WTC11 (cell line): ENCODE measurements around the gene FAM174B. TPM values are rescaled to one million over a fixed set of nuclear protein-coding genes. Genes with fewer than 3 reads are reported as not detected.

Experiments
- ATAC-seq: fragments of 200-7000 bp; cut with Tn5 transposase; 2 replicates; pipeline ENCODE4 v1.10.0; 2021; ENCODE audit warnings: mild to moderate bottlenecking, moderate library complexity
- CTCF ChIA-PET: fragments of 300-600 bp; sonication (Branson Sonifier 250); formaldehyde crosslinking; loops from one replicate; lab custom pipeline; 2021; ENCODE audit warnings: antibody characterized with exemption; lab: Charles Lee
- POLR2A ChIA-PET: fragments of 350-600 bp; sonication (Branson Sonifier 250); formaldehyde crosslinking; loops from one replicate; lab custom pipeline; 2021; ENCODE audit warnings: antibody characterized with exemption; lab: Charles Lee
- DNase-seq: peaks from one replicate; pipeline ENCODE4 v3.0.0; 2021; ENCODE audit warnings: low spot score
- H3K27ac Mint-ChIP-seq: 2 replicates; pipeline ENCODE4 v1.8.0; 2021; ENCODE audit warnings: mixed read lengths
- H3K27me3 Mint-ChIP-seq: 2 replicates; pipeline ENCODE4 v1.8.0; 2021; ENCODE audit warnings: low read depth, mild to moderate bottlenecking, moderate library complexity, mixed read lengths
- H3K36me3 Mint-ChIP-seq: 2 replicates; pipeline ENCODE4 v1.8.0; 2021; ENCODE audit warnings: mixed read lengths
- H3K4me1 Mint-ChIP-seq: 2 replicates; pipeline ENCODE4 v1.8.0; 2022; ENCODE audit warnings: mixed read lengths
- H3K4me3 Mint-ChIP-seq: 2 replicates; pipeline ENCODE4 v1.8.0; 2021; ENCODE audit warnings: mild to moderate bottlenecking, moderate library complexity, mixed read lengths
- H3K9me3 Mint-ChIP-seq: 2 replicates; pipeline ENCODE4 v1.8.0; 2021; ENCODE audit warnings: mixed read lengths
- ATF1 ChIP-seq: sonication (generic); formaldehyde crosslinking; IDR thresholded peaks from 2 replicates; pipeline ENCODE4 v1.8.1; 2023; ENCODE audit warnings: mild to moderate bottlenecking, moderate library complexity, missing genetic modification reagents
- CBFB ChIP-seq: sonication (generic); formaldehyde crosslinking; IDR thresholded peaks from 2 replicates; pipeline ENCODE4 v1.8.1; 2022; ENCODE audit warnings: mild to moderate bottlenecking, low read depth, missing genetic modification reagents
- E2F1 ChIP-seq: sonication (generic); formaldehyde crosslinking; IDR thresholded peaks from 2 replicates; pipeline ENCODE4 v1.8.0; 2022; ENCODE audit warnings: mild to moderate bottlenecking, missing genetic modification reagents
- ETV6 ChIP-seq: sonication (generic); formaldehyde crosslinking; IDR thresholded peaks from 2 replicates; pipeline ENCODE4 v1.8.1; 2022; ENCODE audit warnings: mild to moderate bottlenecking, missing genetic modification reagents
- FOXJ3 ChIP-seq: sonication (generic); formaldehyde crosslinking; IDR thresholded peaks from 2 replicates; pipeline ENCODE4 v1.9.0; 2021; ENCODE audit warnings: missing genetic modification reagents, mild to moderate bottlenecking, borderline replicate concordance
- FOXK1 ChIP-seq: sonication (generic); formaldehyde crosslinking; IDR thresholded peaks from 2 replicates; pipeline ENCODE4 v1.8.0; 2022; ENCODE audit warnings: mild to moderate bottlenecking, moderate library complexity, missing genetic modification reagents
- GABPB1 ChIP-seq: sonication (generic); formaldehyde crosslinking; IDR thresholded peaks from 2 replicates; pipeline ENCODE4 v1.8.1; 2023; ENCODE audit warnings: mild to moderate bottlenecking, missing genetic modification reagents
- HMGA2 ChIP-seq: fragments of 250-450 bp; sonication (Bioruptor Pico); IDR thresholded peaks from 2 replicates; pipeline ENCODE4 v1.4.0; 2021; ENCODE audit warnings: mild to moderate bottlenecking, moderate library complexity
- JUN ChIP-seq: sonication (generic); formaldehyde crosslinking; IDR thresholded peaks from 2 replicates; pipeline ENCODE4 v1.8.0; 2023; ENCODE audit warnings: mild to moderate bottlenecking, missing genetic modification reagents
- MAX ChIP-seq: sonication (generic); formaldehyde crosslinking; IDR thresholded peaks from 2 replicates; pipeline ENCODE4 v1.8.0; 2022; ENCODE audit warnings: mild to moderate bottlenecking, missing genetic modification reagents
- OVOL2 ChIP-seq: fragments of 250-450 bp; sonication (Bioruptor Pico); IDR thresholded peaks from 2 replicates; pipeline ENCODE4 v1.9.0; 2021; ENCODE audit warnings: mild to moderate bottlenecking, borderline replicate concordance
- RELA ChIP-seq: sonication (generic); formaldehyde crosslinking; IDR thresholded peaks from 2 replicates; pipeline ENCODE4 v1.8.1; 2022; ENCODE audit warnings: missing genetic modification reagents, mild to moderate bottlenecking, borderline replicate concordance
- SMAD3 ChIP-seq: sonication (generic); formaldehyde crosslinking; IDR thresholded peaks from 2 replicates; pipeline ENCODE4 v1.8.0; 2022; ENCODE audit warnings: missing genetic modification reagents, mild to moderate bottlenecking, borderline replicate concordance
- TCF7 ChIP-seq: sonication (generic); formaldehyde crosslinking; IDR thresholded peaks from 2 replicates; pipeline ENCODE4 v1.8.0; 2022; ENCODE audit warnings: mild to moderate bottlenecking, low read depth, missing genetic modification reagents, moderate library complexity
- ZNF219 ChIP-seq: sonication (generic); formaldehyde crosslinking; IDR thresholded peaks from 2 replicates; pipeline ENCODE4 v1.8.0; 2023; ENCODE audit warnings: missing genetic modification reagents, mild to moderate bottlenecking, borderline replicate concordance
- ZNF396 ChIP-seq: fragments of 250-450 bp; sonication (Bioruptor Pico); IDR thresholded peaks from 2 replicates; pipeline ENCODE4 v1.8.0; 2021; ENCODE audit warnings: mild to moderate bottlenecking, moderate library complexity, borderline replicate concordance
- ZNF416 ChIP-seq: fragments of 250-450 bp; sonication (Bioruptor Pico); IDR thresholded peaks from 2 replicates; pipeline ENCODE4 v1.9.0; 2021; ENCODE audit warnings: mild to moderate bottlenecking, inconsistent platforms
- ZNF423 ChIP-seq: fragments of 250-450 bp; sonication (Bioruptor Pico); IDR thresholded peaks from 2 replicates; pipeline ENCODE4 v2.1.2; 2022; ENCODE audit warnings: mild to moderate bottlenecking, moderate library complexity
- ZSCAN18 ChIP-seq: fragments of 250-450 bp; sonication (Bioruptor Pico); IDR thresholded peaks from 2 replicates; pipeline ENCODE4 v2.1.2; 2022; ENCODE audit warnings: mild to moderate bottlenecking, moderate library complexity
- total RNA-seq: library from RNA; stranded (reverse); gene quantifications from 3 replicates; pipeline ENCODE4 v1.2.3, GENCODE V29; 2021
- TF ChIP-seq, protein P1 (sequence below): sonication (generic); formaldehyde crosslinking; IDR thresholded peaks from 2 replicates; pipeline ENCODE4 v1.8.1; 2022; ENCODE audit warnings: low read depth, mild to moderate bottlenecking, moderate library complexity, missing genetic modification reagents, borderline replicate concordance
- TF ChIP-seq, protein P2 (sequence below): sonication (generic); formaldehyde crosslinking; IDR thresholded peaks from 2 replicates; pipeline ENCODE4 v1.8.0; 2023; ENCODE audit warnings: missing genetic modification reagents
- TF ChIP-seq, protein P3 (sequence below): sonication (generic); formaldehyde crosslinking; IDR thresholded peaks from 2 replicates; pipeline ENCODE4 v1.8.1; 2023; ENCODE audit warnings: mild to moderate bottlenecking, missing genetic modification reagents
- TF ChIP-seq, protein P4 (sequence below): sonication (generic); formaldehyde crosslinking; IDR thresholded peaks from 2 replicates; pipeline ENCODE4 v1.8.0; 2022; ENCODE audit warnings: mild to moderate bottlenecking, missing genetic modification reagents
- TF ChIP-seq, protein P5 (sequence below): sonication (generic); formaldehyde crosslinking; IDR thresholded peaks from 2 replicates; pipeline ENCODE4 v1.8.0; 2023; ENCODE audit warnings: missing genetic modification reagents, mild to moderate bottlenecking, borderline replicate concordance

The FAM174B gene
- total RNA-seq, 1 experiment from 2014 or later: 22.1 TPM

- DNase-seq (no peak), ATAC-seq (no peak)
- H3K27ac Mint-ChIP-seq: no peak overlapping the region
- H3K9me3 Mint-ChIP-seq: peaks cover 29% of the 10 kb centered on the region
- peaks cover 7% of the 10 kb centered on the region; the same call in 1 of the 2 replicates for H3K27me3 Mint-ChIP-seq
- H3K36me3 Mint-ChIP-seq: peaks cover 11% of the 10 kb centered on the region
- peaks cover 4% of the 10 kb centered on the region; the same call in 1 of the 2 replicates for H3K4me1 Mint-ChIP-seq
- CTCF ChIA-PET: interaction anchor here (1.0 to 1.5 kb wide), 3 partner anchors 11 to 113 kb away, joined by 3 to 4 read pairs (median 3); no protein-coding TSS in a partner anchor
- POLR2A ChIA-PET: no interaction called here
- TF ChIP-seq, protein P1, sequence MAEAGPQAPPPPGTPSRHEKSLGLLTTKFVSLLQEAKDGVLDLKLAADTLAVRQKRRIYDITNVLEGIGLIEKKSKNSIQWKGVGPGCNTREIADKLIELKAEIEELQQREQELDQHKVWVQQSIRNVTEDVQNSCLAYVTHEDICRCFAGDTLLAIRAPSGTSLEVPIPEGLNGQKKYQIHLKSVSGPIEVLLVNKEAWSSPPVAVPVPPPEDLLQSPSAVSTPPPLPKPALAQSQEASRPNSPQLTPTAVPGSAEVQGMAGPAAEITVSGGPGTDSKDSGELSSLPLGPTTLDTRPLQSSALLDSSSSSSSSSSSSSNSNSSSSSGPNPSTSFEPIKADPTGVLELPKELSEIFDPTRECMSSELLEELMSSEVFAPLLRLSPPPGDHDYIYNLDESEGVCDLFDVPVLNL: no peak
- TF ChIP-seq OVOL2 (CRISPR knock-in tag) (no peak), ZNF416 (CRISPR knock-in tag) (no peak), TCF7 (CRISPR knock-in tag) (no peak), ZSCAN18 (no peak), FOXJ3 (CRISPR knock-in tag) (no peak), E2F1 (CRISPR knock-in tag) (no peak), ETV6 (CRISPR knock-in tag) (no peak), ZNF423 (CRISPR knock-in tag) (no peak), SMAD3 (CRISPR knock-in tag) (no peak), RELA (CRISPR knock-in tag) (no peak), ZNF219 (no peak), ZNF396 (CRISPR knock-in tag) (no peak), MAX (CRISPR knock-in tag) (no peak), ATF1 (CRISPR knock-in tag) (no peak), CBFB (CRISPR knock-in tag) (no peak), GABPB1 (CRISPR knock-in tag) (no peak)
- TF ChIP-seq, protein P2, sequence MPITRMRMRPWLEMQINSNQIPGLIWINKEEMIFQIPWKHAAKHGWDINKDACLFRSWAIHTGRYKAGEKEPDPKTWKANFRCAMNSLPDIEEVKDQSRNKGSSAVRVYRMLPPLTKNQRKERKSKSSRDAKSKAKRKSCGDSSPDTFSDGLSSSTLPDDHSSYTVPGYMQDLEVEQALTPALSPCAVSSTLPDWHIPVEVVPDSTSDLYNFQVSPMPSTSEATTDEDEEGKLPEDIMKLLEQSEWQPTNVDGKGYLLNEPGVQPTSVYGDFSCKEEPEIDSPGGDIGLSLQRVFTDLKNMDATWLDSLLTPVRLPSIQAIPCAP (CRISPR knock-in tag): no peak
- TF ChIP-seq, protein P3, sequence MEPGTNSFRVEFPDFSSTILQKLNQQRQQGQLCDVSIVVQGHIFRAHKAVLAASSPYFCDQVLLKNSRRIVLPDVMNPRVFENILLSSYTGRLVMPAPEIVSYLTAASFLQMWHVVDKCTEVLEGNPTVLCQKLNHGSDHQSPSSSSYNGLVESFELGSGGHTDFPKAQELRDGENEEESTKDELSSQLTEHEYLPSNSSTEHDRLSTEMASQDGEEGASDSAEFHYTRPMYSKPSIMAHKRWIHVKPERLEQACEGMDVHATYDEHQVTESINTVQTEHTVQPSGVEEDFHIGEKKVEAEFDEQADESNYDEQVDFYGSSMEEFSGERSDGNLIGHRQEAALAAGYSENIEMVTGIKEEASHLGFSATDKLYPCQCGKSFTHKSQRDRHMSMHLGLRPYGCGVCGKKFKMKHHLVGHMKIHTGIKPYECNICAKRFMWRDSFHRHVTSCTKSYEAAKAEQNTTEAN (CRISPR knock-in tag): no peak
- no peak overlapping the region for H3K4me3 Mint-ChIP-seq
These were observed 53.8 kb downstream of the FAM174B start for GRCh38 chr15:92601592-92602266.

DNA sequence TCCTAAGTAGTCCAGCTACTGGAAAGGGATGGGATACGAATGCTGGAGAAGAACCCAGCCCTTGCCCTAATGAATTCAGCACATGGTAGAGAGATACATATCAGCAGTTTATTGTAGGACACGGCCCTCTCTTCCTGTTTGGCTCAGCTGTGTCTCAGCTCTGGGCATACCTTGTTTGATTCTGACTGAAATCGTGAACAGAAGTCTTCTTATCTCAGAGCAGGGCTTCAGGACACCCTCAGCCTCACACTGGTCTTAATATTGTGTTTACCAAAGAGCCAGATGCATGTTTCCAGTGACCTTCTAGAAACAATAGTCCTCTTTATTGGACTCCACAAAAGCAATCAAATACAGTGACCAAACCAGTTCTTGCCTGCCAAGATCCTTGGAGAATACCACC is 54.7 kb downstream of the FAM174B start:
- ChIA-PET POLR2A (no interaction called here), CTCF (no interaction called here)
- H3K36me3 Mint-ChIP-seq: peaks cover 7% of the 10 kb centered on the region
- H3K27me3 Mint-ChIP-seq: peaks cover 7% of the 10 kb centered on the region; the same call in 1 of the 2 replicates
- H3K4me3 Mint-ChIP-seq: no peak overlapping the region
- H3K9me3 Mint-ChIP-seq: peaks cover 21% of the 10 kb centered on the region
- H3K4me1 Mint-ChIP-seq: peaks cover 4% of the 10 kb centered on the region; the same call in 1 of the 2 replicates
- ATAC-seq: no peak
- DNase-seq: no peak
- H3K27ac Mint-ChIP-seq: no peak overlapping the region
- TF ChIP-seq, protein P4, sequence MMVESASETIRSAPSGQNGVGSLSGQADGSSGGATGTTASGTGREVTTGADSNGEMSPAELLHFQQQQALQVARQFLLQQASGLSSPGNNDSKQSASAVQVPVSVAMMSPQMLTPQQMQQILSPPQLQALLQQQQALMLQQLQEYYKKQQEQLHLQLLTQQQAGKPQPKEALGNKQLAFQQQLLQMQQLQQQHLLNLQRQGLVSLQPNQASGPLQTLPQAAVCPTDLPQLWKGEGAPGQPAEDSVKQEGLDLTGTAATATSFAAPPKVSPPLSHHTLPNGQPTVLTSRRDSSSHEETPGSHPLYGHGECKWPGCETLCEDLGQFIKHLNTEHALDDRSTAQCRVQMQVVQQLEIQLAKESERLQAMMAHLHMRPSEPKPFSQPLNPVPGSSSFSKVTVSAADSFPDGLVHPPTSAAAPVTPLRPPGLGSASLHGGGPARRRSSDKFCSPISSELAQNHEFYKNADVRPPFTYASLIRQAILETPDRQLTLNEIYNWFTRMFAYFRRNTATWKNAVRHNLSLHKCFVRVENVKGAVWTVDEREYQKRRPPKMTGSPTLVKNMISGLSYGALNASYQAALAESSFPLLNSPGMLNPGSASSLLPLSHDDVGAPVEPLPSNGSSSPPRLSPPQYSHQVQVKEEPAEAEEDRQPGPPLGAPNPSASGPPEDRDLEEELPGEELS: no peak
- no peak for TF ChIP-seq HMGA2
- no peak for TF ChIP-seq FOXK1
- TF ChIP-seq JUN (CRISPR knock-in tag): no peak
- TF ChIP-seq, protein P5, sequence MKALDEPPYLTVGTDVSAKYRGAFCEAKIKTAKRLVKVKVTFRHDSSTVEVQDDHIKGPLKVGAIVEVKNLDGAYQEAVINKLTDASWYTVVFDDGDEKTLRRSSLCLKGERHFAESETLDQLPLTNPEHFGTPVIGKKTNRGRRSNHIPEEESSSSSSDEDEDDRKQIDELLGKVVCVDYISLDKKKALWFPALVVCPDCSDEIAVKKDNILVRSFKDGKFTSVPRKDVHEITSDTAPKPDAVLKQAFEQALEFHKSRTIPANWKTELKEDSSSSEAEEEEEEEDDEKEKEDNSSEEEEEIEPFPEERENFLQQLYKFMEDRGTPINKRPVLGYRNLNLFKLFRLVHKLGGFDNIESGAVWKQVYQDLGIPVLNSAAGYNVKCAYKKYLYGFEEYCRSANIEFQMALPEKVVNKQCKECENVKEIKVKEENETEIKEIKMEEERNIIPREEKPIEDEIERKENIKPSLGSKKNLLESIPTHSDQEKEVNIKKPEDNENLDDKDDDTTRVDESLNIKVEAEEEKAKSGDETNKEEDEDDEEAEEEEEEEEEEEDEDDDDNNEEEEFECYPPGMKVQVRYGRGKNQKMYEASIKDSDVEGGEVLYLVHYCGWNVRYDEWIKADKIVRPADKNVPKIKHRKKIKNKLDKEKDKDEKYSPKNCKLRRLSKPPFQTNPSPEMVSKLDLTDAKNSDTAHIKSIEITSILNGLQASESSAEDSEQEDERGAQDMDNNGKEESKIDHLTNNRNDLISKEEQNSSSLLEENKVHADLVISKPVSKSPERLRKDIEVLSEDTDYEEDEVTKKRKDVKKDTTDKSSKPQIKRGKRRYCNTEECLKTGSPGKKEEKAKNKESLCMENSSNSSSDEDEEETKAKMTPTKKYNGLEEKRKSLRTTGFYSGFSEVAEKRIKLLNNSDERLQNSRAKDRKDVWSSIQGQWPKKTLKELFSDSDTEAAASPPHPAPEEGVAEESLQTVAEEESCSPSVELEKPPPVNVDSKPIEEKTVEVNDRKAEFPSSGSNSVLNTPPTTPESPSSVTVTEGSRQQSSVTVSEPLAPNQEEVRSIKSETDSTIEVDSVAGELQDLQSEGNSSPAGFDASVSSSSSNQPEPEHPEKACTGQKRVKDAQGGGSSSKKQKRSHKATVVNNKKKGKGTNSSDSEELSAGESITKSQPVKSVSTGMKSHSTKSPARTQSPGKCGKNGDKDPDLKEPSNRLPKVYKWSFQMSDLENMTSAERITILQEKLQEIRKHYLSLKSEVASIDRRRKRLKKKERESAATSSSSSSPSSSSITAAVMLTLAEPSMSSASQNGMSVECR (CRISPR knock-in tag): no peak
